GM19467 (cell line): ENCODE results near the gene LNX1.

Experiments used
- ATAC-seq: cut with Tn5 transposase; IDR thresholded peaks from one replicate; pipeline ENCODE4 v1.9.1; 2021; ENCODE audit warnings: mild to moderate bottlenecking, moderate library complexity; ENCODE audit not compliant: unreplicated experiment

The LNX1 gene

DNA sequence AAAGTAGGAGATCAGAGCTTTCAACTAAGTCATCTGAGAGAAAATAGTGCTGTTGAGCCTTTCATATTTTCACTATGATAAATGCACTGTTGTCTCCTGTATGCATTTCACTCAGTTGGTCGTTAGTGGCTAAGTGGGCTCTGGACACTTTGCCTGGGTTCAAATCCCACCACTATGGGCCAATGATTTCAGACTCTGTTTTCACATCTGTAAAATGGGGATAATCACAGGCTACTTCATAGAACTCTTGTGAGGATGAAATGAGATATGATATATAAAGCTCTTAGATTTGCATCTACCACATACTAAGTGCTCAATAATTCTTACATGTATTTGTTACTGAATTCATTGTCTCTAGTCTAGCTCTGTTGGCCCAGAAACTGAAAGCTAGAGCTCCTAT, 16.8 kb downstream of the LNX1 start:
- no peak for ATAC-seq

DNA sequence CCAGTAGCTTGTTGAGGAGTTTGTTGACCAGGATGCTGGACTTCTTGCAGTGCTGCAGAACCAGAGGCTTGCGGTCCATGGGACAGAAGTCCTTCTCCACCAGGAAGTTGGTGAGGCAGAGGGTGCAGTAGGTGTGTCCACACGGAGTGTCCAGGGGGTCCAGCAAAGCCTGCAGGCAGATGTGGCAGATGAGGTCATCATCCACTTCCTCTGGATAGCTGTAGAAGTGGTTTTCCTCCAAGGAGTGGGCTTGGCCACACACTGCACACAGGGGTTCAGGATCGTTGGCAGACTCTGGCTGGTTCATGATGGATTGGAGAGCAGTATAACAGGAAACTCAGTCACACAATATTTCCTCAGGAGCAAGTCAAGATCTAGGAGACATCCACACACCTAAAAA, 17.6 kb downstream of the LNX1 start:
- no peak for ATAC-seq

DNA sequence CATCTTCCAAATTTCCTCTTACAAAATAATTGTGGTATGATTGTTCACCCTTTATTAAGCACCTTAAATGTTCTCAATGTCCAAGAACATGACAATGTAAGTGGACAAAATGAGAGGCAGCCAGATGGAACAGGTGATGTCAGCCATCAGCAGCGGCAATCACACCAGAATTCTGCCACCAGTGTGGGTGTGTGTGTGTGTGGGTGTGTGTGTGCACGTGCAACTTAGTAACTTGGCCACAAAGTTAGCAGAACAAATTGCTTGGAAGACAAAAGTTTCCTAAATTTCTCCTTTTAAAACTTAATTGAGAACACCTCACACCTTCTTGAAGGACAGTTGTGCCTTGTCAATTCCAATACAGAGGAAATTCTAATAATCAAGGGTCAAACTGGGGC, 18.7 kb downstream of the LNX1 start:
- no peak for ATAC-seq

DNA sequence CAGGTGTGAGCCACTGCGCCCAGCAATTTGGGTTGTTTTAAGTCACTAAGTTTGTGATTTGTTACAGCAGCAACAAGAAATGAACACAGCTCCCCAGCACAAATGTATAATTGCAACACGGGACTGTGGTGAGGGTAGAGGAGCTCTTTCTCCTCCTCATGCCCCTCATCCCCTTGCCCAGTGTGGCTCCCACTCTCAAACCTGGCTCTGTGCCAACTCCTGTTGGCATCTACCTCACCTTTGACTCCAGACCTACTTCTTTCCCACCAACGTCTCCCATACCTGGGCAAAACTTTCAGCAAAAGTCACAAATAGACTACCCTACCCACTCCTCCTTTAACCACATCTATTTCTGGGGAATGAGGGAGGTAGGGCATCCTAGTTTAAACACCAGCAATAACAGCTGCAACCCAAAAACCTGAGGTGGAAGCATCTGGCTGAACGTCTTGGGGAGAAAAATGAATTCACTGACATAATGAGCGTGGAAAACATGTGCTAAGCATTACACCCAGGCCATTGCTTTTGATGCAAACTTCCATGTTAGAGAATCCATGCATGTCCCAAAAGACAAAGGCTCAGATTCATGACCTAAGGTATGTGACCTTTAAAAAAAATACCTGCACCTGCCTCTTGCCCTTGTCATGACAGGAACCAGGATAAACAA, 19.2 kb downstream of the LNX1 start:
- ATAC-seq: no peak

DNA sequence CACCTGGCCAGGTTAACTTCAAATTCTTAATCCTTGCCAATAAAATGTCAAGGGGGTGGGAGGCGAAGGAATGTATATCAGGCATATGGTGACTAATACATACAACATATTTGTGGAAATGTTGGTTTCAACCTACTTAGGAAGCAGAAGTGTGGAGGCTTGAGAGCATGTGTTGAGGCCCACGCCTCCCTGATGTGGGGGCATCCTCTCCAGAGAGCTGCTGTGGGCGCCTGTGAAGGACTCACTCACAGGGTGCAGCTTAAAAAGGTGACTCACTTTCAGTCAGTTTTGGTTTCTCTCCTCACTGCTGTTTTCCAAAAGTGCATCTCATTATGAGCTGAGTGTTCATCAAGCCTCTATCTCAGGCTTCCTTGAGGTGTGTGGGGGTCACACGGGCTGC, 27.5 kb downstream of the LNX1 start:
- ATAC-seq: no peak

DNA sequence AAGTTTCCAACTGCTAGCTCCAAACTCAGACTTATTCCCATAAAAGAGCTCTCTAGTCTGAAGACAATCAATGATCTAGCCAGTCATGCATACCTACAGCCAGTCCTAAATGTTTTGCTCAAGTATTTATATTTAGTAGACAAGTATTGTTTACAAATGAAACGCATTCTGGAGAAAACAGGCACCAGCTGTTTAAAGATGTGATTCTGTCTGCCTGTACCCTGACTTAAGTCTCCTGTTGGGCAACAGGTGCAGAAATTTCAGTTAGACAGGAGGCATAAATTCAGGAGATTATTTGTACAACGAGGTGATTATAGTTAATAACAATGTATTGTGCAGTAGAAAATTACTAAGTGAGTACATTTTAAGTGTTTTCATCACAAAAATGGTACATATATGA, 28.9 kb downstream of the LNX1 start:
- no peak for ATAC-seq

DNA sequence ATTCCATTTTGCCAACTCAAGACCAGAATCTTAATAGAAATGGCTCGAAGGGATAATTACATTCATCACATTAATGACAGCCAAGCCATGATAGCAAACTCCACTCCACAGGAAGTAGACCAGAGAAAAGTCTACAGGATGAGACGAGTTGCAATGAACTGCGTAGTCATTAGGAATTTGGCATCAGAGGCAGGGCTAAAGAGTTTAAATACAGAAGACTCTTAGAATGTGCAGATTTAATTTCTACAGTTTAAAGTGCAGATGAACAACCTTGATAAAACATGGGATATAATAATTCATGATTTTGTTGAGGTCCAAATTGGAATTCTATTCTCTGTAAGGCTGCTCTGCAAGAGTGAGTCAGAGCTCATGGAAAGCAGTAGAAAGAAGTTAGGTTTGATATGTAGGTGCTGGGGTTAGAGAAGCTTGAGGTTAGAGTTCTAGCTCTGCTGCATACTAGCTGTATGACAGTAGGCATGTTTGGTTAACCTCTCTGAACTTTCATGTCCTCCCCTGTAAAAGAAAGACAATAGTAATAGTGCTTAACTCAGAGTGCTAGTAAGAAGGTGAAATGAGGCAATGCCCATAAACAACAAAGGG, 32.2 kb downstream of the LNX1 start:
- no peak for ATAC-seq

DNA sequence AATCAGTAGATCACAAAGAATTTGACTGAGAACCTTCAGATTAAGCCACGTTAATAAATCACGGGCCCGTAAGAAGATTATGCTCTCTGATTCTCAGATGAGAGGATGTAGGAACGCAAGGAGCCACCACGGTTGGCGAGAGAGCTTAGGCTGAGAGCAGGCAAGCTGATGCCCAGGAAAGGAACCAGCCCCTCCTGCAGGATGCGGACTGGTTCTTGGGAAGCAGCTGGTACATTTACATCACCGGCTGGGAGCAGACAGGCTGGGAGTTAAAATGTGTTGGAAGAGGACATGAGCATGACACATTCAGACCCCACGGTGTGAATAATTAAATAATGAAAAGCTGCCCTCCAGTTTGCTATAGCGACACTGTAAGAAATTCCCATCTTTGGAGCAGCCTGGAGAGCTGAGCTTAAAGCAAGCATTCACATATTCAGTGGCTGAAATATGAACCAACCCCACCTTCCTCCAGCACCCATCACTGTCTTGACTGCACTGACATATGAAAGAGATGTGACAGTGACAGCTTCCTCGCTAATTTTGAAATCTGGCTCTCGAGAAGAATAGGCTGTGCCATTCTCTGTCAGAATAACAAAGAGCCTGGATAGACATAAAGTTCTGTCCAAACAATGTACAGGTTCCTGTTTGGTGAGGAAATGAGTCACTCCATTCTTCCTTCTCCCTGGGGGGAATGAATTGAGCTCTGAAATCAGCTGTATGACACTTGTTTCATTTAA, 33.1 kb downstream of the LNX1 start:
- ATAC-seq: no peak

DNA sequence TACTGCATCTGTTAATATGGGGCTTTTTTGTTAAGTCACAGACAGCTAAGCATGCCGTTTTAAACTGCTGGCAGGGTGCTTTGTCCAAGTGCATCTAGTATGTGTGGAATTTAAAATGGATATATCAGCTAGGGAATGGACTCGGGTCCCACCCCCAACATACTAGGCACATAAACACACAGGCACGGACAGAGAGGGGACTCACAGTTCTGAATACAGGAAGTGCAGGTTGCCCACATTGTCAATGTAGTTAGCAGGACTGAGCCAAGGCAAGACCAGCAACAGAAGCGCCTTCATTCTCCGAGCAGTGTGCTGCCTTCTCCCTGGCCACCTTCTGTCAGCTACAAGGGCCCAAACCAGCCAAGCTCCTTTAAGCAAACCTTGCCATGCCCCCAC, 33.6 kb downstream of the LNX1 start:
- no peak for ATAC-seq

DNA sequence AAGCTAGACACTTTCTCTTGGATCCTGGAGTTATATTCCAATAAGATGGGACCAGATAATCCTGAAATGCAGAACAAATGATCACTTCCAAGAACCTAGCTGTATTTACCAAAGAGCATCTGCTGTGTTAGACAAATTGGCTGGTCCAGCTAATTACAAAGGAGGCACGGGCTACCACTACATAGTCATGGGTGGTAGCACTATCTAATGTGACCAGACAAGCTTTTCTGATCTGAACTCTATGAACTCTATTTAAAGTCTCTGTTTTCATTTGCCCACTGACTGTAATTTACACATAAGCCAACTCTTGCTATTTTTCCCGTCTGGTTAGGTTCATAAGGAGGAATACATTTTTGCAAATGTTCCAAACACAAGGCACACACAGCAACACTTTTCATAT, 34.6 kb downstream of the LNX1 start:
- ATAC-seq: no peak

DNA sequence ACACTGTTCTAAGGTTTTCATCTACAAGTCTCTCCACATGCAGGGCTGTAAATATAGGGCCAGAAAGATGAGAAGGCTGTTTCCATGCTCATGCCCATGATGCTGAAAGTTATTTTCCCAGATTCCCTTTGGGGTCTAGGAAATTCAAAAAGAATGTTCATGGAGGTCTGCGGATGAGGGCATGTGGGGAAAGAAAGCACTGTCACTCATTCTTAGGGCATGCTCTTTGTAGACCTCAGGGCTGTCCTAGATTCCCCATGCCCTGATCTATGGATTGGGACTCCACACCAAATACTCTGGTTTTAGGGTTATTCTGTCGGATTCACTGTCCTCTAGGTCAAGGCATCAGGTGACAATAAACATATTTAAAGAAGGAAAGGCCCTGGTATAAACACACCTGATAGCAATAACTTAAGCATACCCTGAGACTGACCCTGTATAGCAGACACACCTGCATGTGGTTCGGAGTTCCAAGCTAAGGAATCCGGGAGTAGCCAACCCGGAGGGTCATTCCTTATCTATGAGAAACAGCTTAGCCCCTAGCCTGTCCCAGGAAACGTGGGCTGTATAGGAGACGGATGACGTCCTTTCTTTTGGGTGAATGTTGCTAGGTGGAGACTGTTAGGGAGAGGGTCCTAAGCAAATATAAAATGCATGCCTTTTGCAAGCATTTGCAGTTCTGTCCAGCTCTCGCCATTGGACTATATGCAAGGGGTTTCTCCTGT, 37.6 kb downstream of the LNX1 start:
- no peak for ATAC-seq

DNA sequence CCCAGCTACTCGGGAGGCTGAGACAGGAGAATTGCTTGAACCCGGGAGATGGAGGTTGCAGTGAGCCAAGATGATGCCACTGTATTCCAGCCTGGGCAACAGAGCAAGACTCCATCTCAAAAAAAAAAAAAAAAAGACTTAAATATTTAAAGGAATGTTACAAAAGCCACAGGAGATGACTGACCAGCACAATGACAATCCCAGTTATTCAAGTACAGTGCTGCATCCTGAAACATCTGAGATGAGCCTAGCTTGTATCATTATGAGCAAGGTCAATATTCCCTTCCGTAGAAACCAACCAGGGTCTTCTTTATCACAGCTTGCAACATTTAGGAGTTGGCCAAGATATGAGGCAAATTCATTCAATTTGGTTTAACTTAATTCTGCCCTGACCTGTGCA, 38.6 kb downstream of the LNX1 start:
- no peak for ATAC-seq

DNA sequence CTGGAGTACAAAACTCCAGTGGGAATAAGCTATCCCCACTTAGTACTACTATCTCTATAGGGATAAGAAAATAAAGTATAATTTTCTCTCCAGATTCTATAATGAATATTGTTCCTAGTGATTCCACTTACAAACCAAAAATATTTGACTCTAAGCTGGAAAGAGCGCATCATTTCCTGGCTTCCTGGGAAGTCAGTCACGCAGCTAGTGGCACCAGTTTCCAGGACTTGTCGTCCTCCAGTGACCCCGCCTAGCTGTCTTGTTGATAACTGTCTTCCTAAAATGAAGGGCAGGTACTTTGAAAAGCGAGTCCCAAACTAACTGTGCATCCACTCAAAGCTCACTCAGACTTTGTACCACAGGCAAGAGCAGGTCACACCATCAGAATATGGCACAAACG, 39.3 kb downstream of the LNX1 start:
- ATAC-seq: no peak

DNA sequence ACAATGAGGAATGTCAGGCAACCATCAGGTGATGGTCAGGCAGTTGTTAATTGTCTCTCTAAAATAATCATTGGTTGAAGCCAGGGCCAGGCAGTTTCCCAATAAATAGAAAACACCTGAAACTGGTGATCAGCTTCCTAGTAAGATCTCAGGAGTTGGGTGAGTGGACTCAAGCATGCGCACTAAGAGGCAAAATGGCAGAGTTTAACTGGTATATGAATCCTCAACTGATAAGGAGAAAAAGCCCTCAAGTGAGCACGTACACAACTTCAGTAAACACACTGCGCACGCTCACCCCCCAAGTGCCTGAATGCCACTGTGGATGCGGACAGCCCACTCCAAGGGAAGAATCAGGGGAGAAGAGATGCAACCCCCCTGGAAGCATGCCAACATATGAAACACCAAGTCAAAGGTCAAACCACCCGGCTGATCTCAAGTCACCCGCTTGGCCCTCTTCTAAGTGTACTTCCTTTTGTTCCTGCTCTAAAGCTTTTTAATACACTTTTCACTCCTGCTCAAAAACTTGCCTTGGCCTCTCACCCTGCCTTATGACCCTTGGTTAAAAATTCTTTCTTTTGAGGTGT, 39.9 kb downstream of the LNX1 start:
- ATAC-seq: no peak

DNA sequence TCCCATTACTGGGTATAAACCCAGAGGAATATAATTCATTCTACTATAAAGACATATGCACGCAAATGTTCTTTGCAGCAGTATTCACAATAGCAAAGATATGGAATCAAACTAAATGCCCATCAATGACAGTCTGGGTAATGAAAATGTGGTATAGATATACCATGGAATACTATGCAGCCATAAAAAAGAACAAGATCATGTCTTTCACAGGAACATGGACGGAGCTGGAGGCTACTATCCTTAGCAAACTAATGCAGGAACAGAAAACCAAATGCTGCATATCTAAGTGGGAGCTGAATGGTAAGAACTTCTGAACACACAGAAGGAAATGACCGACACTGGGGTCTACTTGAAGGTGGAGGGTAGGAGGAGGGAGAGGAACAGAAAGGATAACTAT, 42.6 kb downstream of the LNX1 start:
- ATAC-seq: no peak

DNA sequence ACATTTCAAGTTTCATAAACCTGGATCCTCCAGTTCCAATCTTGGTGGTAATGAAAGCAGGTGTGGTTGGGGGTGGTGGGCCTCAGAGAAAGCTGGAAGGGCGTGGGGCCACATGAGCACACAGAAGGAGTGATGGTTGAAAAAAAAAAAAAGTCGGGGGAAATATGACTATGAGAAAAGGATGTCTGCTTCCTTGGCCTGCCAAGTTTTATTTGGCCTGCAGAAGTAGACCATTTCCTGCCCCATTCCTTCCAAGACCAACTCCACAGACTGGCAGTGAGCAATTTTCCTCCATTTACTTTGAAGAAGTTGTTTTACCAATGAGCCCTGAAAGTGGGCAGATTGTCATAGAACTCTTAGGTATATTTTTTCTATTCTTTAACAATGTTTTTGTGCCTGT, 43.3 kb downstream of the LNX1 start:
- ATAC-seq: no peak

DNA sequence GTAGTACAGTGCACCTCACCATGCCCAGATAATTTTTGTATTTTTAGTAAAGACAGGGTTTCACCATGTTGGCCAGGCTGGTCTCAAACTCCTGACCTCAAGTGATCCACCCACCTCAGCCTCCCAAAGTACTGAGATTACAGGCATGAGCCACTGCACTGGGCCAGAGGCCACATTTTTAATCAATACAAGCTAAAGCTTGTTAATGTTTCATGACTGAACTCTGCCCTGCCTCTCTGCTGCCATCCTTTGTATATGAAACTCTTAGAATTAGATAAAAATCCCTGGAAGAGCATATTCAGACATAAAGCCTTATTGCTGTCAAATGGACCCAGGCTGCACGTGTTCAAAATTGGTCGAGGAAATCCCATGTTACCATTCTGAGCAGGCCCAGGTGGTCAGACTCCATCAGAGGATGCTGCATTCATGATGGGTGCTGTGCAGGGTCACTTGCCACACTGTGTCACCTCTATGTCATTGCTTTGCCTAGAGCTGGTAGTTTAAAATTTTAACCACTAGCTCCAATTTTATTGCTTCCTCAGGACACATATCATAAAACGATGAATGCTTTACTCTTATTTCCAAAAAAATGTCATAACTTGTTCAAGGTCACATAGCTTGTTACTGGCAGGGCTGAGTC, 45.2 kb downstream of the LNX1 start:
- ATAC-seq: no peak

DNA sequence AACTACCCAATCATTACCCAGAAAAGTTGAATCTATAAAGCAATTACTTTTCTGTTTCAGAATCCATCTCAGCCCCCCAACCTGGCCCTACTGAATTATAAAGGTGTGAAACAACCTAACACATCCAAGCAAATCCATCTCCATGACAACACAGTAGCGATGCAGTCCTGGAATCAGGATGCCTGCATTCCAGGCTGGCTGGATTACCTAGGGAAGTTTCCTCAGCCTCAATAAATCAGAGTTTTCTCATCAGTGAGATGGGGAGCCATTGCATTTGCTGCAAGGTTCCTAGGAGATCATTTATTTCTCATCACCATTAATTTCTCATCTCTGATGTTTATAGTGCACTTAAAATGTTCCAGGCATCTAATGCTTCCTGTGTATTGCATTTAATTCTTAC, 46.0 kb downstream of the LNX1 start:
- no peak for ATAC-seq

DNA sequence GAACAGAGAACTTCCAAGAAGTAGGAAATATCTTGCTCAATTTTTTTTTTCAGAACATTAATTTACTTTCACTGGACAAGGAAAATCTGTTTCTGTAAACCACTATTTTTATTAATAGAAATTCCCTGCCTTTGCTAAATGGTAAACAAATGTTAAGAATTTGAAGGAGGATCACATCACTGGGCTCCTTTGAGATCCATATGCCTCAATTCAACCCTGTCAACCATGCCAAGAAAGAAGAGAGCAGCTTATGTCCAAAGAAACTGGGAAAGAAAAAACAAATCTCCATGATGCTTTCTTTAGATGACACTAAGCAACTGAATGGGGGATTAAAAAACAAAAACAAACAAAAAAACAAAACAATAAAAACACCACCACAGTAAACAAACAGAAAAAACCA, 47.7 kb downstream of the LNX1 start:
- ATAC-seq: no peak

DNA sequence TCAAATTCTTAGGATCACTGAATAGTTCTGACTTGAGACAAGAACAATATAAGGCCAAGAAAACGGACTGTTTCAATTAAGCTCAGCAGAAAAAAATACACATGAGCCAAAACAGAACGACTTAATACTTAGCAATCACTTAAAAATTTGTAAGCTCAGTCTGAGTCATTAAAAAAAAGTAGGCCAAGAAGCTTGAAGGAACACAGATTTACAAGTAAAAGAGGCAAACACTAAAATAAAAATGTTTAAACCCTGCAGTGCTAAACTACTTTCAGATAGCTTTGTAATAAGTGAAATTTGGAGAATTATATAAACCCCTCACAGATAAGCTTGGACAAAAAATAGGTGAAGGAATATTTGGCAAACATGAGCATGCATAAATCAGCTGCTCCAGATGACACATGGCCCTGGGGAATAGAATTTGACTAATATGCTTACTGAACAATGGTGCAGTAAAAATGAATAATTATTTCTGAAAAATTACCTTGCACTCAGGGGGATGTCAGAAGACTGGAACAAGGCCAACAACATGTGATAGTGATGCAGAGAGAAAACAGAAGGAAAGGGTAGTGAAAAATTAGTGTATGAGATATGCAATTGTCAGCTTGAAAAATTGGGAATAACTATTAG, 49.6 kb downstream of the LNX1 start:
- ATAC-seq: no peak

DNA sequence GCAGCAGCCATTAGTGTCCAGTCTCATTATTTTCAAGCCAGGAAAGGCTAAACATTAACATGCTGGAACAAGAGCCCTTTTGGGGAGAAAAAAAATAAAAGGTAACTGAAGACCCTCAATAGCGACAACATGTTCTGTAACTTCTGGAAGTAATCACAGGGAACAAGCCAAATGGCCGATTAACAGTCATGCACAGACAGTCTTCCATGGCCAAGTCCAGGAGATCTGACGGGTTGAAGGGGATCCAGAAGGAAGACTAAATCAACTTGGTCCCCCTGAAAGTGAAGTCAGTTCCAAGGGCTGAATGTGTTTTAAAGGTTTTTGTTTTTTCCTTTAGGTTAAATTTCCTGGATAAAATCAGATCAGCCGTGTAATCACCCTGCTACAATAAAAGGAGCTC, 52.5 kb downstream of the LNX1 start:
- ATAC-seq: no peak
